Upper lobe of left lung (tissue), 6 donors: ENCODE results near the gene TRA2A. TPM values are rescaled to one million over a fixed set of nuclear protein-coding genes. Genes with fewer than 3 reads are reported as not detected.

ENCODE experiments used
- ATAC-seq, 2 donors: fragments of 200-7000 bp; cut with Tn5 transposase; one replicate each; pipeline ENCODE4 v1.9.1; 2022; ENCODE audit warnings: mild to moderate bottlenecking in 2 of 2, moderate library complexity in 2 of 2; ENCODE audit not compliant: low FRiP score in 2 of 2
- DNase-seq, 2 donors: peaks; one replicate each; pipeline ENCODE4 v3.0.0-alpha.2; 2019 to 2020
- H3K27ac ChIP-seq, 4 donors: fragments of 200-600 bp; sonication (generic); one replicate each; pipeline ENCODE4 v1.5.1; 2016 to 2019
- H3K27me3 ChIP-seq, 4 donors: fragments of 200-600 bp; sonication (generic); one replicate each; pipeline ENCODE4 v1.5.1; 2017 to 2019
- H3K36me3 ChIP-seq, 4 donors: fragments of 200-600 bp; sonication (generic); one replicate each; pipeline ENCODE4 v1.5.1; 2016 to 2019
- H3K4me1 ChIP-seq, 4 donors: fragments of 200-600 bp; sonication (generic); one replicate each; pipeline ENCODE4 v1.5.1; 2018 to 2019
- H3K4me3 ChIP-seq, 4 donors: fragments of 200-600 bp; sonication (generic); one replicate each; pipeline ENCODE4 v1.5.1; 2017 to 2019; ENCODE audit warnings: mild to moderate bottlenecking in 2 of 4, moderate library complexity in 1 of 4
- H3K9me3 ChIP-seq, 4 donors: fragments of 200-600 bp; sonication (generic); one replicate each; pipeline ENCODE4 v1.5.1; 2018 to 2019
- CTCF ChIP-seq, 6 experiments: fragments of 450-650 bp in 4 of 6; fragments of 200-600 bp in 2 of 6; sonication (generic) in 2 of 6; IDR thresholded peaks; one replicate each; pipeline ENCODE4 v1.5.1; 2016 to 2019; ENCODE audit warnings: antibody characterized with exemption in 6 of 6
- EP300 ChIP-seq, 4 donors: sonication (generic); formaldehyde crosslinking; IDR thresholded peaks; one replicate each; pipeline ENCODE4 v1.5.1; 2017; ENCODE audit warnings: antibody characterized with exemption in 4 of 4, control low read depth in 2 of 4
- POLR2A ChIP-seq, 4 donors: fragments of 450-650 bp; IDR thresholded peaks; one replicate each; pipeline ENCODE4 v1.5.1; 2016 to 2017; ENCODE audit warnings: antibody characterized with exemption in 4 of 4, mild to moderate bottlenecking in 2 of 4
- POLR2AphosphoS5 ChIP-seq, 2 donors: sonication (generic); formaldehyde crosslinking; IDR thresholded peaks; one replicate each; pipeline ENCODE4 v1.5.1; 2017; ENCODE audit warnings: antibody characterized with exemption in 2 of 2
- WGBS, 2 donors: methylation state at CpG; one replicate each; pipeline ENCODE4 v1.1.5; 2017 to 2018; 5-methylcytosine and 5-hydroxymethylcytosine counted together
- total RNA-seq, 6 donors: library from RNA; depleted of rRNA in 4 of 6; stranded (reverse); fragments of >200 nt in 4 of 6; gene quantifications; one replicate each; pipeline versions ENCODE4 v1.1.0 to v1.2.1, GENCODE V29; 2016 to 2021
- donor health status: DM: no; HTN: no; CAD: no; lungs with moderate emphysema.
- donor health status: DM: no; HTN: yes; CAD: no; lungs with severe emphysema.

TRA2A gene
- total RNA-seq, 6 donors from 2014 or later = 35.1 to 192 (median 61.0) TPM

GRCh38 chr7:23477157-23477499 is 54.7 kb downstream of the TRA2A start:
- H3K36me3 ChIP-seq = no peaks in the 10 kb centered on the region
- peaks cover 2 to 56% (median 28%) of the 10 kb centered on the region in 4 donors for H3K27me3 ChIP-seq
- H3K27ac ChIP-seq = no peak overlapping the region
- ATAC-seq (no peak), DNase-seq (no peak)
- TF ChIP-seq EP300 (IDR thresholded peaks at IDR 0.05) (no peak), CTCF (IDR thresholded peaks at IDR 0.05) (no peak), POLR2AphosphoS5 (IDR thresholded peaks at IDR 0.05) (no peak), POLR2A (IDR thresholded peaks at IDR 0.05) (no peak)
- 85 to 87% methylated on average over 1 of the region's 1 CpG for WGBS, 2 donors
- peaks cover 11 to 19% (median 15%) of the 10 kb centered on the region in 4 donors for H3K4me1 ChIP-seq
- no peak overlapping the region for H3K4me3 ChIP-seq
- H3K9me3 ChIP-seq = peaks cover 0 to 2% (median 0%) of the 10 kb centered on the region in 4 donors

GRCh38 chr7:23476286-23477156 is 55.3 kb downstream of the TRA2A start:
- peaks cover 2 to 62% (median 32%) of the 10 kb centered on the region in 4 donors for H3K27me3 ChIP-seq
- ATAC-seq (no peak), DNase-seq (no peak)
- peaks cover 0 to 2% (median 0%) of the 10 kb centered on the region in 4 donors for H3K9me3 ChIP-seq
- no peak overlapping the region for H3K27ac ChIP-seq
- H3K4me3 ChIP-seq = no peak overlapping the region
- no peak for TF ChIP-seq POLR2AphosphoS5 (IDR thresholded peaks at IDR 0.05)
- TF ChIP-seq POLR2A (IDR thresholded peaks at IDR 0.05) = no peak
- no peak for TF ChIP-seq EP300 (IDR thresholded peaks at IDR 0.05)
- TF ChIP-seq CTCF (IDR thresholded peaks at IDR 0.05) = no peak
- no peaks in the 10 kb centered on the region for H3K36me3 ChIP-seq
- peaks cover 11 to 19% (median 16%) of the 10 kb centered on the region in 4 donors for H3K4me1 ChIP-seq

- no peaks in the 10 kb centered on the region for H3K36me3 ChIP-seq
- peaks cover 0 to 2% (median 0%) of the 10 kb centered on the region in 4 donors for H3K9me3 ChIP-seq
- peaks cover 5 to 73% (median 41%) of the 10 kb centered on the region in 4 donors for H3K27me3 ChIP-seq
- ATAC-seq (no peak), DNase-seq (no peak)
- H3K4me1 ChIP-seq = peaks cover 19 to 29% (median 26%) of the 10 kb centered on the region in 4 donors
- no peak overlapping the region for H3K27ac ChIP-seq
- TF ChIP-seq EP300 (IDR thresholded peaks at IDR 0.05) (no peak), CTCF (IDR thresholded peaks at IDR 0.05) (no peak), POLR2AphosphoS5 (IDR thresholded peaks at IDR 0.05) (no peak), POLR2A (IDR thresholded peaks at IDR 0.05) (no peak)
- no peak overlapping the region for H3K4me3 ChIP-seq
Observed at GRCh38 chr7:23475576-23475839, 56.3 kb downstream of the TRA2A start.

- 4 to 7% methylated on average over 15 of the region's 15 CpGs for WGBS, 2 donors
- no peaks in the 10 kb centered on the region for H3K36me3 ChIP-seq
- H3K9me3 ChIP-seq = peaks cover 0 to 2% (median 0%) of the 10 kb centered on the region in 4 donors
- H3K4me1 ChIP-seq = peaks cover 24 to 34% (median 31%) of the 10 kb centered on the region in 4 donors
- ATAC-seq (no peak), DNase-seq (no peak)
- H3K27me3 ChIP-seq = peaks cover 5 to 75% (median 44%) of the 10 kb centered on the region in 4 donors
- TF ChIP-seq POLR2A (IDR thresholded peaks at IDR 0.05) = no peak
- peak in 1 of 2 donors; percentile 6 for TF ChIP-seq POLR2AphosphoS5 (IDR thresholded peaks at IDR 0.05)
- H3K4me3 ChIP-seq = peak overlapping the region in 1 of 4 donors; percentile 45
- no peak overlapping the region for H3K27ac ChIP-seq
Observed at GRCh38 chr7:23474829-23475575, 56.8 kb downstream of the TRA2A start.

GRCh38 chr7:23474094-23474828 is 57.5 kb downstream of the TRA2A start:
- ATAC-seq = peak; percentile 55 to 94
- Histone ChIP-seq H3K4me1 (peaks cover 32 to 41% (median 38%) of the 10 kb centered on the region in 4 donors), H3K36me3 (no peaks in the 10 kb centered on the region), H3K27me3 (peaks cover 5 to 82% (median 50%) of the 10 kb centered on the region in 4 donors), H3K9me3 (peaks cover 0 to 2% (median 0%) of the 10 kb centered on the region in 4 donors), H3K27ac (no peak overlapping the region), H3K4me3 (peak overlapping the region in 3 of 4 donors; percentile 28 to 45 (median 32))
- 3 to 5% methylated on average over 23 to 38 of the region's 66 CpGs for WGBS, 2 donors
- peak; percentile 71 to 92 for DNase-seq
- TF ChIP-seq CTCF (IDR thresholded peaks at IDR 0.05) = no peak
- TF ChIP-seq EP300 (IDR thresholded peaks at IDR 0.05) = no peak
- TF ChIP-seq POLR2A (IDR thresholded peaks at IDR 0.05) = no peak
- TF ChIP-seq POLR2AphosphoS5 (IDR thresholded peaks at IDR 0.05) = no peak
